GM18517 (cell line): ENCODE measurements around the gene KLF3.

Experiments
- ATAC-seq: cut with Tn5 transposase; IDR thresholded peaks from one replicate; pipeline ENCODE4 v1.9.1; 2021; ENCODE audit warnings: mild to moderate bottlenecking, moderate library complexity; ENCODE audit not compliant: unreplicated experiment

Gene KLF3

DNA sequence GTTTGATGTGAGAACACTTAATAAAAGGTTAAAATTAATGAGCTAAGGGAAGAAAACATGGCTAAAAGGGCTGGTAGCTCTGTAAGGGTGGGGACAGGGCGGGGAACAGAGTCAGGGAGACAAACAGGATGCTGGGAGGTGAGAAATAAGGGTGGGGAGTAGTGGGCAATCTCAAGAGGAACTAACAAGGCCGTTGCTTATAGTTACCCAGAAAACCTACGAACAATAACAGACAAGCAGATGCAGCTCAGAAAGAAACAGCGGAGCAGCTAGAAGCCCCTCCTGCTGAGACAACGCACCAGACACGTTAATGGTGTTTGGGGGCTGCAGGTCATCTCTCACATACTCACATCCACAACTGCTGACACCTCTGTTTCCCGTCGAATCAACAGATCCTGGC lies 9.7 kb upstream of the KLF3 start:
- ATAC-seq: no peak

DNA sequence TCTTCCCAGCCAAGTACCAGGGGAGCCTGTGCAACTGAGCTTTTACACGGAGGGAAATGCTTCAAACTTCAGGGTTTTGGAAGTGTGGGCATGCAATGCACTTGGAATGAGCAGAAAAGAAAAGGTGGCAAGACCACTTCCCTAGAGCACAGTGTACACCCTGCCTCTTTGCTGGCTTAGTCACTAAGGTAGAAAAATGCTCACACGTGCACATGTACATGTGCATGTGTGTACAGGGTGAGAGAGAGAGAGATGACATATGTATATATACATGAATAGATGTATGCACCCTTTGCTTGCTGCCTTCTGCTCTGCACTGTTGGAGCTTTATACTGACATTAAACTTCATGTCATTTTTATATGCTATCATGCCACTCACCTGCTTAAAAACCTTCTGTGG lies 7.9 kb upstream of the KLF3 start:
- no peak for ATAC-seq

DNA sequence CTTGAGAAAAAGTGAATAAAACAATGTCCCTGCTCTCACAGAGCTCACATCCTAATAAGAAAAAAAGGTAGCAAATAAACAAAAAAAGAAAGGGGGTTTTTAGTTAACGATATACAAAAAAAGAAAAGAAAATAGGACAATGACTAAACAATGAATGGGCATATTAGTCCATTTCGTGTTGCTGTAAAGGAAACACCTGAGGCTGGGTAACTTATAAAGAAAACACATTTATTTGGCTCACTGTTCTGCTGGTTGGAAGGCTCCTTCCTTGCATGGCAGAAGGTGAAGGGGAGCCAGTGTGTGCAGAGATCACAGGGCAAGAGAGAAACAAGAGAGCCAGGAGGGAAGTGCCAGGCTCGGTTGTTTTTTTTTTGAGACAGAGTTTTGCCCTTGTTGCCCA lies 4.7 kb upstream of the KLF3 start:
- ATAC-seq: no peak

DNA sequence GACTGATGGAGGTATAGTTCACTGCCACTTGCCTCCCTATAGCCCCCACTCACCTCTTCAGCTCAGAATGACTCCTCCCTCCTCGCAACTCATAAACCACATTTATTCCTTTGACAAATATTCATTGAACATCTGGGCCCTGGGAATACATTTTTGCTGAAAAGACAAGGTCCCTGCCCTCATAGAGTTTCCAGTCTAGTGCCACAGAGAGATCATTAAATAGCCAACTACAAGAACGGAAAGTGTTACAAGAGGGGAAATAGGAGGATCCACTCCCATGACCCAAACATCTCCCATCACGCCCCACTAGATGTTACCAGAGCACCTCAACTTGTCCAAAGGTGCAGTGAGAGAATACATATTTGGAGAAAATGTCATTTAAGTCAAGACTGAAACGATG lies 3.2 kb upstream of the KLF3 start:
- no peak for ATAC-seq

DNA sequence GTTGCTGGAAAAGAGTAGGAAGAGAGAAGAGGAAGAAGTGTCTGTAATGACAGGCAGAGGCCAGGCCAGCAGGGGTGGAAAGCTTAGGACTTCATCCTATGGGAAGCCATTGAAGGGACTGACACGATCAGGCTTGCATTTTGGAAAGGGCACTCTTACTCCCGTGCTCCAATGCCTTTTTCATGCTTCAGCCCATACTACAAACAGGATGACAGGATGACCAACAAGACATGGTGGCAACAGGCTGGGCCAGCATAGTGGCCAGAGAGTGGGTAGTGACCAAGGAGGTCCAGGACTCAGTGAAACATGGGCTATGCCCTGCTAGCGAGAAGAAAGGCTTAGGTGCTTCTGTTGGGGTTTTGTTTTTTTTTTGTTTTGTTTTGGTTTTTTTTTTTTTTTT lies 2.6 kb upstream of the KLF3 start:
- no peak for ATAC-seq

DNA sequence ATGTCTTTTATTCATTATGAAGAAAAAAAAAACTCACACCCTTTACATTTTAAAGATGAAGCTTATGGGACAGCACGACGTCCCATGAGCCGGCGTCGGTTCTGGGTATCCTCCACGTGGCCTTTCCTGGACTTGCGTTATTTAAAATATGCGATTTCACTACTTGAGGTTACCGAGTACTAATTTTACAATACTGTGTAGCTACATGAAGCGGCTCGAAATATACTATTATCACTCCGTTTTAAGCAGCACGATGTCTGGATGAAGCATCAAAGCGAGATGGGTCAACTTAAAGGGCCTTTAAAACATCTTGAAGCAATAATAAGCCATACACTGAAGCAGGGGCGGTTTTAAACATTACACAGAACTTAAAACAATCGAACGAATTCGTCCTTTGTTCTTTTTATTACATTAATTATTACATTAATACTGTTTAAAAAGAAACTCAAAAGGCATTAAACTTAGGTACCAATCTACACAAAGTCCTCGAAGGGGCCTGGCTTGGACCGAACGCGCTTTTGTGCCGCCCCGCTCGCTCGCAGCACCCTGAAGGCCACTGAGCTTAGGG lies 1.4 kb upstream of the KLF3 start:
- no peak for ATAC-seq

DNA sequence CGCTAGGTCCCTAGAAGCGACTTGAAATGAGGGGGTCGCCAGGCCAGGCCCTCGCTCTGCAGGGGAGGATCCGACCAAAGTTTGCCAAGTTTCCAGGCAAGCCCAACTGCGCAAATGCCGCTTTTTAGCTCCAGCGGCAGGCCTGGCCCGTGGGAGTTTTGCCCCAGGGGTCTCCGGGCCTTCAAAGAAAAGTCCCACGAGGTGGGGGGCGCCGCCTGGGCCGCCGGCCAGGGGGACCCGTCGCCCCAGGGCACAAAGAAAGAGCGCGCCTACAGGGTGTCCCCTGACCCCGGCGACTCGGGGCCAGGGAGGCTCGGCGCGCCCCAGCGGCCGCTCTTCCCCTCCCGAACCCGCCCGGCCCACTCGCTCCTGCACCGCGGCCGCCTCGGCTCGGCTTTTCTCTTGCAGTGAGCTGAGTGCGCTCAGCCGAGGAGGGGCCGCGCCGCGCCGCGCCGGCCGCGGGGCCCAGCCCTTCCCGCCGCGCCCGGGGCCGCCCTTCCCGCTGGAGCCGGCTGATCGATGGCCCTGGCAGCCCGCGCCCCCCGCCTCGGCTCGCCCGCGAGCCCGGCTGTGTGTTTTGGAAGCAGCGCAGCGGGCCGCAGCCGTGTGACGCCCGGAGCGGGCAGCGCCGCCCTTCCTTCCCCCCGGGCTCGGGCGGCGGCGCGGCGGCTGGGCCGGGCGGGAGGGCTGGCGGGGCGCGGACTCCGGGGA lies 754 bp upstream of the KLF3 start:
- peak; percentile 33 for ATAC-seq

DNA sequence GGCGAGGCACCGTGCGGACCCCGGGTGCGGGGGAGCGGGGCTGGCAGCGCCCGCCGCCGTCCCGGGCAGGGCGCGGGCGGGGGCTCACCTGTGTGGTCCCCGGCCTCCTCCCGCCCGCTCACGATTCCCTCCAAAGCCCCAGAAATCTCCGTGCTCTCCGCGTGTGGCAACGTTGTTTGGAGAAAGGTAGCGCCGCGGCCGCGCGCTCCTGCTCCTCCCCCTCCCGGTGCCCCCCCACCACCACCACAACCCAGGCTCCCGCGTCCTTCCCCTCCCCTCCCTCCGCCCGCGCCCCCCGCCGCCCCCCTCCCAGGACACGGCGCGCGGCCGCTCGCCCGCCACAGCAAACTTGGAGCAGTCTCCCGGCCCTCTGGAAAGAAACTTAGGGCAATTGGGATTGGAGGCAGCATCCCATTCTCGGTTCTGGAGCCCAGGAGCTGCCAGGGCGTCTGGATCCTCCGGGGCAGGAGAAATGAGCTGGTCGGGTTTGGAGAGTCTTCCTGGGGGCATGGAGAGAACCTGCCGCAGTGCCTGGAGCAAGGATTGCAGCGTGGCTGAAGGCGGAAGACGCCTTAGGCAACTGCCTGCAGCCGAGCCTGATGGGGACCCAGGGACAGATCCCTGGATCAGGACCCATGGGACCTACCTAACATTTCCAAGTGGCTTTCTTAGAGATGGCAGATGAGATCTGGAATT lies 855 bp downstream of the KLF3 start:
- no peak for ATAC-seq

DNA sequence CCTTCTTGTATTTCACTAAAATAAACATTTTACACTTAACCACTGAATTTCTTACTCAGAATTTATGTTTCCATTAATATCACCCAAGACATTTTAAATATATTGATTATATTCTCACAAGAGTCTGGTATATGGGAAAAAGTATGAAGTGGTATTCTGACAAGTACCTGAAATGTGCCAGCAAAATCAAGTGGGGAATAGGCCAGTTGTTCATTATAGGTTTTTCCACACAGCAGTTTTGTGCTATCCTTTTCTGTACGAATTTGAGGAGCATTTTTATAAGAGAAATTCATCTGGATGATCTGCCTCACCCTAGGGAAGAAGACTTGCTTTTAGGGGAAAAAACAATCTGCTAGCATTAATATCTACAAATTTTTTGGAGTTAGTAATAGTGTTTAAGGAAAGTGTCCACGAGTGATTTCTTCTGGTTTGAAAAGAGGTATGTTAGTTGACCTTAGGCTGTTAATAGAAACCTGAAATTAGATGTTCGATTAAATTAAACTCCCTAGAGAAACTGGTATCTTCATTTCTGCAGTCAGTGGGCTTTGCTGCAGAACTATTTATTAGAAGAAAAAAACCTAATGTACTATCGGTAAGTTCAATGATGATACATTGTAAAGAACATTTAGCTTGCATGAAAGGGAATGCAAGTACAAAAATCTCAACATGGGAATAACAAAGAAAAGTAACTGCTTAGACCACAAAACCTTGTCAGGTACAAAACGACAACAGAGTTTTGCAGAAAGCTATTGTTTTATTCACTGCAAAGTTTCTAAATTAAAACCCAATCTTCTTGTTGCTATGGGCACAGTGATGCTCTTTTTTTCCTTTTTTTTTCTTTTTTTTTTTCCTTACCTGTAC lies 1.8 kb downstream of the KLF3 start:
- ATAC-seq: no peak

DNA sequence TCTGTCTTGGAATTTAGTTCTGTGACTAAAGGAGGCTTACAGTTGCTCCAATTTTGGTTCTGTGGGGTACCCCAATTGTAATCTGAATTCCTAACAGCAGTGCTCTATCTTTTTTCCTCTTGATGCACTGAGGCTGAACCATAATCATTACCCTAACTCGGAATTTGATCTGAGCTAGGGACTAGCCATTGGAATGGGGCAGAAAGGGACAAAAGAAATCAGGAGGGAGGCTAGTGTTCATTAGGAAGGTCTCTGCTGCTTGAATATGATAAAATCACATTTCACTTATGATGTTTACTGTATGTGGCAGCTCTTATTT lies 2.7 kb downstream of the KLF3 start:
- ATAC-seq: no peak

DNA sequence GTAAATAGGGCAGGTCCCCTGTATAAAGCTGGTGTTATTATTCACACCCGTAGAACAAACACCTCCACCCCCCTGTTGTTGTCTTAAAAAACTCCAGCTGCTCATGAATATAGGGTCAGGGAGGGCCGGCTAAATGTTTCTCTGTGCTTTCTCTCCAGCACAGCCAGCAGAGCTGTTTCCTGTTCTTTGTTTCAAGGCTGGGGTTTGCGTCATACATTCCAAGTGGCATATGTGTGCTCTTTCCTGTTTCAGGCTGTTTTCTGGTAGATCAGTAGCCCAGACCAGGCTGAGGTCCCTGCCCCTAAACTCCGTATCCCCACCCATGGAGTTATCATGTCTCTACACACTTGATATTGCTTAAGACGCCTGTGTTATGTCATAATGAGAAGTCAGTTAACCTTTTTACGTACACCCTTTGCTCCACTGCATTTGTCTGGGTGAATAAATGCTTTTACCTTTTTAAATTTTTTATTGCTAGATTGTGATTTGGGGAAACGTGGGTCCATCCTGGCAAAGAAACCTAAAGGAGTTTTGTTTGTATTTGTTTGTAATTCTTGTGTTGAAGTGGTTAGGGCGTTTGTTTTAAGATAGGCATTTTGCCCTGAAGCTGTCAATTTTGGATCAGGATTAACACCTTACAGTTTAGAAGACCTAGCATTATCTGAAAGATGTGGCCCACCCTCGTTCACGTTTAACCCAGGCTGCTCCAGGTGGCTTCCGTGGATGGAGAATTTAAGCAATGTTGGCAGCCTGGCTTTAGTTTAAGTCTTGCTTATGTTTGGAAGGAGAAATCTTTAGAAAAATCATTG lies 3.3 kb downstream of the KLF3 start:
- no peak for ATAC-seq

DNA sequence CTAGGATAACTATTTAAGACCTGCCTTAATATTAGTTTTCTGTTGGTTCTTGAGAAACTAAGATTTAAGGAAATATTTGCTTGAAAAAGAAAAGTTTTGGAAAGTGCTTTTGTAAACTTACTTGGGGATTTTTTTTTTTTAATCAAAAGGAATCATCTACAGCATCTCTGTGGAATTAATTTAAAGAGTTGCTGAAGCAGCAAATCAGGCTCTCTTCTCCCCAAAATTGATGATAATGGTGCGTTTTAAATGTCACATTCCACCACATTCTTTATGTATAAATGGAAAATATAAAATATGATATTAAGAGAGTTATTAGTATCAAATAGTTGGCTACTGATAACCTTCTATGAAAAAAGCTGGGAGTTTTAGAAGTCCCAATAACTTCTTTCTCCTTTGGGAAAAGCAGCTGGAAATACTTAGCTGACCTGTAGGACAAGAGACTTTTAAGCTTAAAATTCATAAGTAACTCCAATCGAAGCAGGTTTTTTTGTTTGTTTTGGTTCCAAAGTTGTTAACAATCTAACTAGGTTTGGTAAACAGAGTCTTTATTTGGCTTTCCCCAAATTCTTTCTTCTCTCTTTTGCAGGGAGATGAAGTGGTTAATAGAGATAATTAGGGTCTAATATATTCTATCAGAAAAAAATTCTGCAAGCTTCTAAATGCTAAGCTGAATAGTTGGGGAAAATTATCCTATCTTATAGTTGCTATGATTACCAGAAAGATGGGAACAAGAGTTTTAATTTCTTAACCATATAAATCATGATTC lies 4.4 kb downstream of the KLF3 start:
- ATAC-seq: no peak

DNA sequence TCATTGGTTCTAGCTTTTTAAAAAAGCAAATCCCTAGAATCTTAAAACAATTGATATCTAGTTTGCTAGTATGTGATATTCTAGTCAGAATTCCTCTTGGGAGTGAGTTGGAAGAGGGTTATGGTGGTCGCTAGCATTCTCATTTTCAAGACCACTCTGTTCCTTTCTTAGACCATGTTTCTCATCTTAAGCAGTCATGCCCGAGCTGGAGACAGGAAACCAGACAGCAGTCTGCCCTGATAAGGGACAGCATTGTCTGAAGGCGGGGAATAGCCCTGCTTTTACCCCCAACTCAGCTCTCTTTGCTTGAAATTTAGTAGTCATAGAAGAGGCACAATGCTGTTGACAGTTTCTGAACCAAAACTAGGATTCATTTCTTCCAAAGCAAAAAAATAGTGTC lies 5.2 kb downstream of the KLF3 start:
- ATAC-seq: no peak

DNA sequence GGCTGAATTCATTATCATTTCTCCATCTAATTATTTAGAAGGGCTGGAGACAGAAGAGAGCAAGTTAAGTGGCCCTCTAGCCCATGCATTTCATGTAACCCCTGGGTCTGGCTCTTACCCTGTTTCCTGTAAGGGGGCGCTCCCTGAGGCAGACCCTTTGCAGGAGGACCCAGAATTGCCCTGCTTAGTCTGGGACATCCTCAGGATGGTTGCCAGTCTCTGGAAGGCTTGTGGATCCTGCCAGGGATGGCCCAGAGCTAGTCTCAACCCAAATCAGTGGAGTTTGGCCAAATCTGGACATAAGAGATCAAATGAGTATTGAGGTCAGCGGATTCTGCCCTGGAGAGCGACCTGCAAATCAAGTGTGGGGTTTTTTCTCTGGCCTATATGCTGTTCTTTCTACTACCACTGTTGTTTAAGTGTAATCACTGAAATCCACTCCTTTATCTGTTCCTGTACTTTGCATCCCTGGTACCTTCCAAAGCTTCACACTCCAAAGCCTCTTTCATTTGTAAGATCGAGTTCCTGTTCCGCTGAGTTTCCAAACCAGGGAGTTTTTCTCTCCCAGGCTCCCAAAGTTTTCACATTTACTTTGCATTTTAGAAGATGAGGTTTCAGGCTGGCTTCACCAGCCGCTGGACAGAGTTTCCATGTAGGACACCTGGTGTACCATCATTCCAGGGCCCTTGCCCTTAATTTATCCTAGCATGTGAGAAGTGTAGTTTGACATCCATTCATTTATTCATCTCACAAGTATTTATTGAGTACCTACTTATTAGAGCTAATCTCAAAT lies 6.3 kb downstream of the KLF3 start:
- no peak for ATAC-seq

DNA sequence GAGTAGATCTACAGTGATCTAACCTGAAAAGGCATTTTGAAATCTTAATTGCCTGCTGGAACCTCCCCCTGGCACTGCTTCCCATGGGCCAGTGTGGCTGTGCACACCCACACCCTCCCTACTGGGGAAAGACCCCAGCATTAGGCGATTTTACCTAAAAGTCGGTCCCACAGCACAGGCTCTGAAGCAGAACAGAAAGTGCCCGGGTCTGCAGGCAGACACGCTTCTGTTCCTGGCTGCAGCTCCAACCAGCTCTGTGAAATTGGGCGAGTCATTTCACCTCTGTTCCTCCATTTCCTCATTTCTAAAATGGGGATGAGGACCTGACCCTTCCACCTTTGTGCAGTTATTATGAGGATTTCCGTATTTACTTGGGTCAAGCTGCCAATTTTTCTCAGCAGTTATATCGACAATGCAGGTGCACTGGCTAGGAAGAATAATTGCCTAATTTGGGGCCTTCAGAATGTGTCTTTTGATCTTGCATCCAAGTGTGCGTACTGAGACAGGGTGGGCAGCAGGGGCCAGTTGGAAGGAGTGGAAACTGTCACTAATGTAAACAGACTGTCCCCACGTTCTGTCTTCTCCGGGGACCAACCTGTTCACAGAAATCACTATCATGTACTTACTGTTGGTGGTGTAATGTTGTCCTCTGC lies 7.1 kb downstream of the KLF3 start:
- ATAC-seq: no peak

DNA sequence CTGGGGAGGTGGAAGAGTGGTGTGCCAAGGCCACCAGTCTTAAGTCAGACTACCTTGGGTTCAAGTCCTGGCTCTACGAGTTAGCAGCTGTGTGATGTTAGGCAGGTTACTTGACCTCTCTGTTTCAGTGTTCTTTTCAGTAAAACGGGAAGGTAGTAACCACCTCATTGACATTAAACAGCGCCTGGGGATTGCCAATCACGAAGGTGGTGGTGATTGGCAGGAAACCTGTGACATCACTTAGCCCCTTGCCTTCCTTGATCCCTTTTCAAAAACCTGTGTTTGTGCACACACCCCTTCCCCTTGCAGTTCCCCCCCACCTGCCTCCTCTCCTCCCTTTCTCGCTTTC lies 7.6 kb downstream of the KLF3 start:
- no peak for ATAC-seq

DNA sequence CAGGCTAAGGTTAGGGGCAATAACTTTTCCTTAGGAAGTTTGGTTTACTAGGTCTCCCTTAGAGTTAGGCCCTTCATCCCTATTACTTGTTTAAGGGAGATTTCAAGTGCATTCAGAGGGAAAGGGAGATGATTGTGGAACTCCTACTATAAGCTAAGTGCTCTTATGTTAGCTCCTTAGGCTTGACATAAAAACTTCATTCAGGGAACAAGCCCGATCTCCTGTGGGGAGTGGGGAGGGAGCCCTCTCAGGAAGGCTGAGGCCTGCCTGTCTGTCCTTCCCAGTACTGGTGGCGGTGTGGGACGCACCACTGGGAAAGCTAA lies 8.0 kb downstream of the KLF3 start:
- ATAC-seq: no peak

DNA sequence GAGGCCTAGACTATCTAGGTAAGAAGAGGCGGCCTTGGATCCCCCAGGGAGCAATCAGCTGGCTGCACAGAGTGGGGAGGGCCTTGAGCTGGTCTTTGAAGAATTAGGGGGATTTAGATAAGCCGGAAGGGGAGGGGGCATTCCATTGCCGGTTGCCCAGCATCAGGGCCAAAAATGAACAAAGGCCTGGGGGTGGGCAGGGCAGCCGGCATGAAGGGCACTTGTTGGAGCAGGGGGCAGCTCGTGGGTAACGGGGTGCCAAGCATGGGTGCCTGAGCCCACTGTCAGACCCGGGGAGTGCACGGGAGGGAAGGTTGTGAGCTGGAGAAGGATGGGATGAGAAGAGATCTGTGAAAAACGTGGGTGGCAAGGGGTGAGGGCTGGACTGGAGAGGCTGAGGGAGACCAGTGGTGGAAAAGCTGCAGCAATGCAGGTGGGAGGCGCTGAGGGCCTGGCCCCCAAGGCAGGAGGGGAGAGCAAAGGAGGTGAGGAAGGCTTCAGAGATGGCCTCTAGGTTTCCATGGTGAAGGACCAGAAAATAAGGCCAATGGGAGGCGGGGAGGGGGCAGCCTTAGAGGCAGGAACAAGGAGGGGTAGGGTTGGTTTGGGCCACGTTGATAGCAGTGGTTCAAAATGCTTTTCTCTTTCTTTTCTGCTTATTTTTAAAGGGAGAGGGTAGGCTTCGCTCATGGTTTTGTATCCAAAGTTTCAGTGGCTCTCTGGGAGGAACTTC lies 8.6 kb downstream of the KLF3 start:
- no peak for ATAC-seq
